SW 1271 (cell line): ENCODE data around the gene PEX16.

Source experiments
- DNase-seq, 2 experiments: peaks; one replicate each; lab custom pipeline; 2025; lab: John Stamatoyannopoulos, UW

Gene PEX16

DNA sequence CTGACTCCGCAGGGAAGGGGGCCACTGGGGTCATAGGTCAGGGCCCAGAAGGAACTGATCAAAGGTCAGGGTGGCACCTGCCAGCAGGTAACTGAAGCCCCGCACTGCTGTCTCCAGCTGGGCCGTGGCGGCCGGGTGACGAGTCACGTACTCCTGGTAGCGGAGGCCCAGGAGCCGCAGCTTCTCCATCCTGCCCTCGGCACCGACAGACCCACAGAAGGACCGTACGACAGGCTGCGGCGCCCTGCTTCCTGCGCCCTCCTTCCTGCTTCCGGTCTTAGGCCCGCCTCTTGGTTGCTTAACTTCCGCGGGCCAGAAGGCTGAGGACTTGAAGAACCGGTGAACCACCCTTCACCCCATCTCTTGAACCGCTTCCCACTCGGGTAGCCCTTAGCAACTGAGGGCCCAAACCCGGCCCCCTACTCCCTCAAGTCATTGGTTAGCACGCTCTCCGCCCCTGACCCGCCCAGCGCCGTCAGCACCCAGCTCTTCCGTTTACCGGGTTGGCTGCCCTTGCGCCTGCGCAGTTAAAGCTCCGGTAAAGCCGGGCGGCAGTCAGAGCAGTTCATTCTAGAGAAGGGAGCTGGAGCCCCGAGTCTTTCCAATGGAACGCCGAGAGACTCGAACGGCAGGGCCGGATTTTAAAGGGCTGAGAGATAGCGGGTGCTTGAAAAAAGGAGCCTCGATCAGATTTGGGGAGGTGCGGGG lies at the start of gene PEX16:
Gene PEX16 (minus strand): TSS at position 255 of the 708 bp plus-strand sequence. CDS start 66 bp downstream, at position 189.
- peak; percentile 98 for DNase-seq

DNA sequence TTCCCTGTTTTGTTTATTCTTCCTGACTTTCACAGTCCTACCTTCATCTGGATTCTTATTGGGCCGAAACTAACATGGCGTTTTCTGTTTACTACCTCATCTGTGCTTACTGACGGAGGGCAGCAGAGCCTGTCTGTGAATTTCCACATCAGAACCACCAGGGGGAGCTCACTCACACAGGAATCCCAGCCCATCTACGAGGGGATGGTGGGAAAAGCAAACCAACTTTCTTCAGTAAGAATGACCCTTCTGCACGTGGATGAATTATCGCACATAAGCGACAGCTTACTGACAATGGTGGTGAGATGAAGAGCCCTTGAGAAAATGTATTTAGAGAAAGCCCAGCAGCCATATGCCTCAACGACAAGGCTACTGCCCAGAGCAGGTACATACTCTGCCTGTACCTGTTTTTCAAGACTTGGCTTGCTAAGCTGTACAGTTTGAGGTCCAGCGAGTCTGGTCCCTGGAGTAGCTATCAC lies 47.3 kb upstream of the PEX16 start:
- DNase-seq = peak; percentile 40 to 77

DNA sequence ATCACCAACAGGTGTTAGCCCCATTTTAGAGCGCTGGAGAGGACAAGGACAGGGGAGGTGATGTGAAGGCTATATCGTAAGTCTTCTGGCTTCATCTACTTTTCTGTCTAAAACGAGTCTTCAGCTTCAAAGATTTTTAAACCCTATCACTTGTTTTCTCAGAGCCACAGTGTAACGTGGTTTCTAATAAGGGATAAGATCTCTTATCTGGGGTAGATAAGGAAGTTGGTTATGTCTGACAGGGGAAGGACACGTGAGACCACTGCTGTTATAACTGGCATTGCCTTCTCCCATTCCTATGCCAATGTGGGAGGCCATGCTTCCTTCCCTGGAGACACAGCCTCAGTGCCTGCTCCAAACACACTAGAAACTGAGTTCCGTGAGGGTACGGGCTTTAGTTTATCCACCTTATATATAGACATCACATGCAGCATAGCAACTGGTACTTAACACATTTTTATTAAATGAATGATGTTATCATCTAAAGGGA lies 44.1 kb upstream of the PEX16 start:
- DNase-seq = no peak

- no peak for DNase-seq
These were observed 42.9 kb upstream of the PEX16 start for GRCh38 chr11:45960387-45961095.

- DNase-seq = no peak
These were observed 42.2 kb upstream of the PEX16 start for GRCh38 chr11:45959851-45960250.

- DNase-seq = no peak
These were observed 32.3 kb upstream of the PEX16 start for GRCh38 chr11:45949992-45950407.

DNA sequence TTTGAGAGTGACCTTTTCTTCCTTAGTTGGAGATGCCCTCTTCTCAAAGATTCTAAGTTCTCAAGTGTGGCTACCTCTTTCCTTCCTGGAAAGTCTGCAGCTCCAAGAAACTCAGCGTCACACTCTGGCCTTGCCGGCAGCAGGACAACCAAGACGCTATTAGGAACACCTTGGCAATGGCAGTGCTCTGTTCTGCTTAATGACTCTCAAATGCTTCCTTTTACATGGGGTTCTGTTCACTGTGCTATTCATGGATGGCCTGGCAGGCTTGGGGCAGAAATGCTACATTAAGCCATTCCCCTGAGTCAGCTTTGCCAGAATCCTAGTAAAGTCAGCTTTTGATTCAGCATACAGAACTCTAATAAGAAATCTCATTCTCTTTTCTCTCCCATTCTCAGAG lies 30.7 kb upstream of the PEX16 start:
- no peak for DNase-seq

DNA sequence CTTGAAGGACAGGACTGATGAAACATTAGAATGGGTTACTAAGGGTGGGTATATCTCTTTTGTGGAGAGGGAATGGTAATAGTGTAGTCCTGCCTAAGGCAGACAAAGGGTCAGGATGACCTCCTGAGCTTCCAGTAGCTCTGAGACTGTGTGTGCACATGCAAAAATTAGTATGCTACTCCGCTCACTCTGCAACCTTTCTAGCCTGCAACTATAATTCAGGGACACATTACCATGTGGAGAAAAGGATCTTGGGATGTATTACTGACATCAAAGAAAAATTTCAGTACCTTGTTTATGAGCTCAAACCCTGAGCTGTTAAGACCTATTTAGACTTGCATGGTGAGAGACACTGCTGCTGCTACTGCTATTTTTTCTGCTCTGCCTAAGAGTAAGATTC lies 30.2 kb upstream of the PEX16 start:
- DNase-seq = no peak

DNA sequence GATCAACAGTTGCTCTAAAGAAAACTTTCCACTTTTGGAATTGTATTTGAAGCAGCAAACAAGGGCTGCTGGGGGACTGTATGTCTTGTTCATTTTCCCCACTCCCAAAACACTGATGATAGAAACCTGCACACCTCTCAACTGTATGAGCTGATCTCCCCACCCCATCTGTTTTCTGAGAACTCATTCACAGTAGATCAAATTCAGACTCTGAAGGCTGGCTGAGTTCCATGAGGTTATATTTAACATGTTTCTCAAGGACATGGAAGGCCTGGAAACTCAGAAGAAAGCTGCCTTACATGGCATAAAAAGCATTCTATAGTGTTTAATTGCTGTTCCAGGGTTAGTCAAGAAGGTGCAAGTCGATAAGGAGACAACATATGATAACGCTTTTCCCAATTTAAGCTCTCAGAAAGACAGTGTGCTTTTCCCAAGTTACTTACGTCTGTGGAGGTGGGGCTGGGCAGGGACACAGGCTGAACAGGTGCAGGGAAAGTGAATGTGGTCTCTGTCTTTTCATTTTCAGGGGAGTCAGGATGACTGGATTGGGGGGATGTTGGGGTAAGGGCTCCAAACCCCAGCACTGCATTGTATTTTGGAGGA lies 27.8 kb upstream of the PEX16 start:
- no peak for DNase-seq

- no peak for DNase-seq
These were observed 24.7 kb upstream of the PEX16 start for GRCh38 chr11:45942381-45942780.

DNA sequence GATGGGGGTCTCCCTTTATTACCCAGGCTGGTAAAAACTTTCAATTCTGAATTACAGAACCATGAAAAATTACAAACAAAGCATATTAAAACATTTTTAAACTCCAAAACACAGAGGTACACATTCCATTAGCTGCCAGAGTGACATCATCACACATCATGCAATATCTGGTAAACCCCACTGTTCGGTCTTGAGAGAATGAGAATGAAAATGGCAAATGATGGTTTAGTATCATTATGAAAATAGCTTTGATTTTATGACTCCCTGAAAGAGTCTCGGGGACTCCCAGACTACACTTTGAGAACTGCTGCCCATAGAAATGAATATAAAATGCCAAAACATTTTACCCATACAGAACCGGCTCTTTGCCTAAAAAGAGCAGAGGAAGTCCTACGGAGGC lies 23.6 kb upstream of the PEX16 start:
- no peak for DNase-seq

- no peak for DNase-seq
These were observed 22.2 kb upstream of the PEX16 start for GRCh38 chr11:45939836-45940235.

DNA sequence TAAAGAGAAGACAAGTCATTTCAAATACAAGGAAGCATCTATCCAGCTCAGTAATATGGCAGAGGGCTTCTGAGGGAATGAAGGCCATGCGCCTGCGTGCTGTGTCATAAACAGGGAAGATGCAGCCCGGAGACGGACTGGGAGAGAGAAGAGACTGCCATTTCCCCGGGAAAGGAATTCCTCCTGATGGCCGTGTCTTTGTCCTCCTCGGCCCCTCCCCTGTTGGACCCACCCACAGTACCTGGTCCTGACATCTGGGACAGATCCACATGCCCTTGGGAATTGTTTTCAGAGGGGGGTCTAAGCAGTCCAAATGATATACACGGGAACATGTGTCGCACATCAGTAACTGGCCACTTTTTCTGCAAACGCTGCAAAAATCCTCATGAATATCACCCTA lies 20.2 kb upstream of the PEX16 start:
- DNase-seq = no peak

GRCh38 chr11:45936511-45937054 lies 18.9 kb upstream of the PEX16 start:
- DNase-seq = no peak

GRCh38 chr11:45935349-45936064 lies 17.8 kb upstream of the PEX16 start:
- no peak for DNase-seq

- DNase-seq = no peak
These were observed 17.1 kb upstream of the PEX16 start for GRCh38 chr11:45934580-45935318.

DNA sequence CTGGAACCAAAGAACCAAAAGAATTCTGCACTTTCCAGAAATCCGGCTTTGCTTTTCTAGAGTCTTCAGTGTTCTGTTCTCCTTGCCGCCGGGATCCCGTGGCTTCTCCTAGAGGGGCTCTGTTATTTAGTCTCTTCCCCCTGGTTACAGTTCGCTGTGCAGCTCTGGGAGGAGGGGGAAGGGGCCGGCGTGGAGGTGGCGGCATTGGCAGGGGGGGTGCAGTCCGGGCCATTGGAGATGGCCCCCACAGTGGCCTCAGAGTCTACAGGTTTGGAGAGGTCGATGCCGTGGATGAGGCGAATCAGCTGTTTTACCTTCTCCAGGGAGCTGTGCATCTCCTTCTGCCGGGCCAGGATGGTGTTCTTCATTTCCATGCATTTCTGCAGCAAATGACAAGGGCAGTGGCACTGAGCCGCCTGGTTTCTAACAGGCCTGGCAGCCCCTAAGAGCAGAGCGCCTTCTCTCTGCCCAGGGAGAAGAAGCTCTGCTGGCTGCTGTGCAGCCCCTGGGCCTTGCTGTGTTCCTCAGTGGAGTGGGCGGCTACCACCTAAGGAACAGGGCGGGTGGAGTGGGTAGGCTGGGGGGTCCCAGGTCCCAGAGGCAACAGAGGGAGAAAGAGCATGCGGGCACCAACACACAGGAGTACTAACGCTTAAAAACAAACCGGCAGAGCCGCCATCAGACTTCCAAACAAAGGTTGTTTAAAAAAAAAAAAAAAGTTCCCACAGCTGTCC lies 16.3 kb upstream of the PEX16 start:
- DNase-seq = no peak

DNA sequence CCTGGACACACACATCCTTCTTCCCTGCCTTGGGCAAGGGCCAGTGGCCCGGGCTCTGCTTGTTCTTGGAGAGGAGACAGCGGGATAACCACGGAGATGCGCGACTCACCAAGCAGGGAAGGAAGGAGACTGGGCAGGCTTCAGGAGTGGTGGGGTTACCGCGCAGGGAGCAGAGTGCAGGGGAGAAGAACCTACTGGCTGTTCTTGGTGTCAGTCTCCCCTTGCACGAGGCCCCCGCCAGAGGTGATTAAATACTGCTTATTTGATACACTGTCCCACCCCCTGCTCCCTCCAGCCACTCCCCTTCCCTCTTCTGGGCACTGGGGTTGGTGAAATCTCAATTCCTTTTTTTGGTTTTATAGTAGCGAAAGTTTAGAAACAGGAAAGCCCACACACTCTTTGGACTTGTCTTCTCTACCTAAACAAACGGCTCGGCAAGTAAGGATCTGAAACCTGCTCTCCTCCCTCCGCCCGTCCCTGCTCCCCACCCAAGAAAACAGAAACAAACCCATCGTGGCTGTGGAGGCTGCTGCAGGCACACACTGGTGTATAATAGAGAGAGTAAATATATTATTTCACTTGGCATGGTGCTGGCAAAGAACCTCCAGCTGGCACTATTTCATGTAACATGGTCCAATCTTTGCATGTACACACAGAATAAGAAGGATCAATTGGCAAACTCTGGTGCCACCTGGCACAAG lies 15.6 kb upstream of the PEX16 start:
- DNase-seq = no peak

DNA sequence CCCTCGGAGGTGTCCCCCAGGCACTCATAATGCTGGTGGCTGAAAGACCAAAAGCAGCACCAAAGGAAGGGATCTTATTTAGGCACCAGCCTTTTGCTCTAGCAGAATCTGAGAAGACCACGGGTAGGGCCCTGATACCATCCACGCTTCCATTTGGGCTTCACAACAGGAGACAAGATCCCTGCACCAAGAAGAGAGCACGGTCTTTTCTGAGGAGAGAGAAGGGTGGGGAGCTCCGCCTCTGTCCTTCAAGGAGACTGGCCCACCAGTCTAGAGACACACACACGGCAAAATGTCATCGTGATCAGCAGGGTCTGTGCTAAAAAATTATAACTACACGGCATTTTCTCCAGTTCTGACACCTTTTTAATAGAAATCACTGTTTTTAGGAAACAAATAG lies 14.5 kb upstream of the PEX16 start:
- DNase-seq = no peak

DNA sequence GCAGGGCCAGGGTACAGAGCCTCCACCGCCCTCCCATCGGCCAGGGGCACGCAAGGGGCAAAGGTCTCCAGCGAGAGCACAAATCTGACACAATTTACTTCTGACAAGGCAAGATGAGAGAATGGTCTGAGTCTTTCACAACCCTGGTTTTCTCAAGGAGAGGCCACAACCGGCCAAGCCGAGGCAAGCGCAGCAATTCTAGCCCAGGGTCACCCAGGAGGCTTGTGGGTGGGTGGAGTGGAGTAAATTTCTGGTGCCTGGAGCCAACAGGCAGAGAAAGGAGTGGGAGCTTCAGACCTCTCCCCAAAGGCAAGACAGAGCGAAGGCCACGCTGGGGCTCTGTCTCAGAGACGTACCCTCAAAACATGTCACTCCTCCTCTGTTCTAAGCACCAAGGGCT lies 14.1 kb upstream of the PEX16 start:
- DNase-seq = no peak
